ENCODE data around the gene GPRC5D.

Gene GPRC5D

DNA sequence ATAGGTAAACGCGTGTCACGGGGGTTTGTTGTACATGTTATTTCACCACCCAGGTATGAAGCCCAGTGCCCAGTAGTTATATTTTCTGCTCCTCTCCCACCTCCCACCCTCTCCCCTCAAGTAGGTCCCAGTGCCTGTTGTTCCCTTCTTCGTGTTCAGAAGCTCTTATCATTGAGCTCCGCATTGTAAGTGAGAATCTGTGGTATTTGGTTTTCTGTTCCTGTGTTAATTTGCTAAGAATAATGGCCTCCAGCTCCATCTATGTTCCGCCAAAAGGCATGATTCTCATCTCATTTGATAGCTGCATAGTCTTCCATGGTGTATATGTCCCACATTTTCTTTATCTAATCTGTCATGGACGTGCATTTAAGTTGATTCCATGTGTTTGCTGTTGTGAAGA, 6.9 kb upstream of the GPRC5D start:
- H3K4me3 ChIP-seq (ENCODE audit: low read depth, low read length): no peak overlapping the region
- in situ Hi-C loops (cut with HindIII; ENCODE audit: low sequenced_read_pairs): no loop called here
- no peak for TF ChIP-seq CTCF (IDR thresholded peaks at IDR 0.05; ENCODE audit: low read depth, low read length, missing control alignments)
- DNase-seq (ENCODE audit: low read depth): no peak

DNA sequence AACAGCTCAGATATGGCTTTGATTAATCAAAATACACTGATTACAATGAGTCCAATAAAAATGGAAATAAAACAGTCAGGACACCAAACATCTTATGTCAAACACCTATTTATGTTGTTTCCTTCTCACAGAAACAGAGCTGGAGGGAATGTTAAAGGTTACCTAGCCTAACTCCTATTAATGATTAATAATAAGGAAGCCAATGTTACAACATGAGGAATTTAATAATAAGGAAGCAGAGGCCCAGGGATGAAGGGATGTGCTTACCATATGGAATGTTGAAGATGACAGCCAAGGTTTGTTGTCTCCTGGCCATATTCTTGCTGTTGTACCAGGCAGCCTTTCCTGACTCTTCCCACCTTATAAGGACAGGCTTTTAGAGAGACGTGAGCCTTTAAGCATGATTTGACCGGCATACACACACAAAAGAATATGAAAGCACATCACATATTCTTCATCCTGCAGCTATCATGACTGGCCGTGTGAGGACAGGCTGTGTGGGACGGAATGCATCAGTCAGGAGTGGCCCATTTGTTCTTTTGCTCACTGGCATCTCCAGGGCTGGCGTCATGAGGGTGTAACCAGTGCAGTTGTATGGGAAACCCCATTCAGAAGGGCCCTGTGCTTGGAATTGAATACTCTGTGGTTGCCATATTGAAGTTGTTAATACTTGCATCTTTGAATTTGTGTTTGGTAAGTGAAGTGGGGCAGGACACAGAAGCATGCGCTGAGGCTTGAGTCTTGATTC, 3.1 kb upstream of the GPRC5D start:
- in situ Hi-C loops (cut with HindIII; ENCODE audit: low sequenced_read_pairs): no loop called here
- no peak for DNase-seq (ENCODE audit: low read depth)
- no peak for TF ChIP-seq CTCF (IDR thresholded peaks at IDR 0.05; ENCODE audit: low read depth, low read length, missing control alignments)
- H3K4me3 ChIP-seq (ENCODE audit: low read depth, low read length): no peak overlapping the region

- no peak overlapping the region for H3K4me3 ChIP-seq (ENCODE audit: low read depth, low read length)
- no peak for DNase-seq (ENCODE audit: low read depth)
- in situ Hi-C loops (cut with HindIII; ENCODE audit: low sequenced_read_pairs): no loop called here
- no peak for TF ChIP-seq CTCF (IDR thresholded peaks at IDR 0.05; ENCODE audit: low read depth, low read length, missing control alignments)
Observed at GRCh38 chr12:12954356-12954755, 2.4 kb upstream of the GPRC5D start.

GRCh38 chr12:12951504-12951903, 466 bp downstream of the GPRC5D start:
- in situ Hi-C loops (cut with HindIII; ENCODE audit: low sequenced_read_pairs): no loop called here
- no peak for TF ChIP-seq CTCF (IDR thresholded peaks at IDR 0.05; ENCODE audit: low read depth, low read length, missing control alignments)
- H3K4me3 ChIP-seq (ENCODE audit: low read depth, low read length): no peak overlapping the region
- no peak for DNase-seq (ENCODE audit: low read depth)

GRCh38 chr12:12947902-12948301, 4.1 kb downstream of the GPRC5D start:
- TF ChIP-seq CTCF (IDR thresholded peaks at IDR 0.05; ENCODE audit: low read depth, low read length, missing control alignments): no peak

GRCh38 chr12:12946686-12947355, 5.1 kb downstream of the GPRC5D start:
- no peak for DNase-seq (ENCODE audit: low read depth)
- no peak for TF ChIP-seq CTCF (IDR thresholded peaks at IDR 0.05; ENCODE audit: low read depth, low read length, missing control alignments)
- in situ Hi-C loops (cut with HindIII; ENCODE audit: low sequenced_read_pairs): no loop called here
- H3K4me3 ChIP-seq (ENCODE audit: low read depth, low read length): no peak overlapping the region

More at GRCh38 chr12:12947902-12948301, 4.1 kb downstream of the GPRC5D start:
- in situ Hi-C loops (cut with HindIII; ENCODE audit: low sequenced_read_pairs): no loop called here
- no peak overlapping the region for H3K4me3 ChIP-seq (ENCODE audit: low read depth, low read length)
- no peak for DNase-seq (ENCODE audit: low read depth)
